B cell (primary cell): ENCODE measurements around the gene MEN1. TPM values are rescaled to one million over a fixed set of nuclear protein-coding genes. Genes with fewer than 3 reads are reported as not detected.

Experiments used
- ATAC-seq: fragments of 200-7000 bp; cut with Tn5 transposase; one replicate; pipeline ENCODE4 v1.10.0; 2021; ENCODE audit warnings: low read depth, mild to moderate bottlenecking, moderate number of reproducible peaks, moderate library complexity
- CTCF ChIA-PET: fragments of 350-600 bp; sonication (Branson Sonifier 250); formaldehyde crosslinking; loops from one replicate; lab custom pipeline; 2021; ENCODE audit warnings: antibody characterized with exemption, inconsistent platforms; lab: Charles Lee
- POLR2A ChIA-PET: fragments of 350-600 bp; sonication (Branson Sonifier 250); formaldehyde crosslinking; loops from one replicate; lab custom pipeline; 2021; ENCODE audit warnings: antibody characterized with exemption; lab: Charles Lee
- DNase-seq: peaks from one replicate; pipeline ENCODE4 v3.0.0; 2013
- H2AFZ ChIP-seq: 2 replicates; pipeline ENCODE4 v1.6.1; 2012; ENCODE audit warnings: mild to moderate bottlenecking, low read depth, low read length; ENCODE audit not compliant: insufficient read depth, poor library complexity, severe bottlenecking
- H3K27ac ChIP-seq, 2 donors: 1 replicate in 1 of 2; 2 replicates in 1 of 2; pipeline ENCODE4 v1.5.1; 2012 to 2013; ENCODE audit warnings: low read length in 2 of 2, mild to moderate bottlenecking in 2 of 2, moderate library complexity in 1 of 2
- H3K27me3 ChIP-seq, 4 experiments: fragments of 200-600 bp in 1 of 4; sonication (generic) in 1 of 4; replicated peaks in 1 of 4; 1 replicate in 2 of 4; 2 replicates in 2 of 4; pipeline versions ENCODE4 v1.6.1 to v1.7.0; 2013 to 2016; ENCODE audit warnings: low read length in 3 of 4, mild to moderate bottlenecking in 2 of 4, mixed read lengths in 1 of 4, moderate library complexity in 1 of 4; ENCODE audit not compliant: insufficient read depth in 4 of 4, control insufficient read depth in 3 of 4; ENCODE audit errors: control extremely low read depth in 1 of 4
- H3K36me3 ChIP-seq, 2 experiments: replicated peaks in 1 of 2; 1 replicate in 1 of 2; 2 replicates in 1 of 2; pipeline versions ENCODE4 v1.6.1 to v1.7.1; 2013; ENCODE audit warnings: low read length in 1 of 2; ENCODE audit not compliant: insufficient read depth in 2 of 2, control insufficient read depth in 1 of 2; ENCODE audit errors: control extremely low read depth in 1 of 2, extremely low read depth in 1 of 2
- H3K4me1 ChIP-seq, 2 donors: fragments of 200-600 bp in 1 of 2; sonication (generic) in 1 of 2; 1 replicate in 1 of 2; 2 replicates in 1 of 2; pipeline versions ENCODE4 v1.5.1 to v1.6.1; 2013 to 2017; ENCODE audit warnings: low read length in 2 of 2; ENCODE audit not compliant: control insufficient read depth in 2 of 2, insufficient read depth in 2 of 2
- H3K4me2 ChIP-seq: replicated peaks from 2 replicates; pipeline ENCODE3; 2012; ENCODE audit warnings: mild to moderate bottlenecking, low read depth, low read length; ENCODE audit not compliant: poor library complexity, severe bottlenecking
- H3K4me3 ChIP-seq, 5 experiments: fragments of 200-600 bp in 1 of 5; sonication (generic) in 1 of 5; 1 replicate in 3 of 5; 2 replicates in 2 of 5; pipeline versions ENCODE4 v1.5.1 to v1.7.0; 2011 to 2016; ENCODE audit warnings: low read length in 4 of 5, mild to moderate bottlenecking in 4 of 5, low read depth in 2 of 5, control low read depth in 1 of 5, moderate library complexity in 1 of 5; ENCODE audit not compliant: insufficient read depth in 1 of 5; ENCODE audit errors: control extremely low read depth in 1 of 5, extremely low read depth in 1 of 5
- H3K79me2 ChIP-seq: fragments of 200-600 bp; sonication (generic); one replicate; pipeline ENCODE4 v1.6.0; 2016; ENCODE audit warnings: low read length; ENCODE audit not compliant: control insufficient read depth, insufficient read depth
- H3K9ac ChIP-seq: fragments of 200-600 bp; sonication (generic); 2 replicates; pipeline ENCODE4 v1.6.1; 2017; ENCODE audit warnings: mild to moderate bottlenecking, low read length, moderate library complexity
- H3K9me3 ChIP-seq, 3 donors: one replicate each; pipeline versions ENCODE4 v1.6.1 to v1.7.1; 2013; ENCODE audit warnings: low read length in 2 of 3; ENCODE audit not compliant: control insufficient read depth in 2 of 3, insufficient read depth in 1 of 3; ENCODE audit errors: control extremely low read depth in 1 of 3
- H4K20me1 ChIP-seq: 2 replicates; pipeline ENCODE4 v1.6.0; 2012; ENCODE audit warnings: mild to moderate bottlenecking, low read length; ENCODE audit not compliant: insufficient read depth, control insufficient read depth, poor library complexity, severe bottlenecking
- H3K27ac Mint-ChIP-seq: one replicate; pipeline ENCODE4 v1.8.0; 2021; ENCODE audit warnings: mixed read lengths
- H3K27me3 Mint-ChIP-seq: one replicate; pipeline ENCODE4 v1.8.0; 2021; ENCODE audit warnings: mixed read lengths
- H3K4me1 Mint-ChIP-seq: one replicate; pipeline ENCODE4 v1.8.0; 2021; ENCODE audit warnings: mixed read lengths
- H3K4me3 Mint-ChIP-seq: one replicate; pipeline ENCODE4 v1.8.0; 2021; ENCODE audit warnings: mixed read lengths
- H3K9me3 Mint-ChIP-seq: one replicate; pipeline ENCODE4 v1.8.0; 2022; ENCODE audit warnings: mixed read lengths; ENCODE audit not compliant: insufficient read depth
- EZH2 ChIP-seq: IDR thresholded peaks from 2 replicates; pipeline ENCODE4 v1.6.1; 2012; ENCODE audit warnings: borderline replicate concordance, low read depth, mild to moderate bottlenecking, moderate library complexity, low read length; ENCODE audit not compliant: insufficient read depth, poor library complexity, severe bottlenecking
- WGBS: methylation state at CpG from one replicate; pipeline ENCODE4 v1.1.5; 2013; ENCODE audit warnings: missing lambda C conversion rate; ENCODE audit not compliant: insufficient coverage; 5-methylcytosine and 5-hydroxymethylcytosine counted together
- intact Hi-C: fragments of 100-400 bp; cut with micrococcal nuclease; formaldehyde crosslinking; loops from one replicate; pipeline ENCODE4 v1.10.0; 2022
- polyA plus RNA-seq: library from polyadenylated mRNA; depleted of rRNA; stranded (reverse); fragments of >200 nt; gene quantifications from 2 replicates; pipeline ENCODE4 v1.2.3, GENCODE V29; 2012
- total RNA-seq, 2 donors: library from RNA; stranded (reverse); fragments of 120-200 nt in 1 of 2; gene quantifications; 1 replicate in 1 of 2; 2 replicates in 1 of 2; pipeline versions ENCODE4 v1.2.3 to v1.2.4, GENCODE V29; 2013 to 2022
- TF ChIP-seq, protein P1 (sequence below): fragments of 200-600 bp; IDR thresholded peaks from one replicate; pipeline ENCODE4 v1.8.0; 2022; ENCODE audit warnings: antibody characterized with exemption, mild to moderate bottlenecking

MEN1 gene
- total and polyA plus RNA-seq, 2 donors (not counting 1 experiment from before 2014, with no cell fraction given) = 48.2 to 68.5 TPM

- no peak for ATAC-seq
- H3K4me3 Mint-ChIP-seq = peak overlapping the region; percentile 72
- Histone ChIP-seq H3K9me3 (no peaks in the 10 kb centered on the region), H4K20me1 (no peaks in the 10 kb centered on the region), H3K9ac (peak overlapping the region; percentile 62), H3K27ac (peak overlapping the region; percentile 50 to 51), H3K36me3 (no peaks in the 10 kb centered on the region), H3K4me2 (peak overlapping the region; percentile 88), H3K4me3 (peak overlapping the region in 4 of 5 experiments; percentile 56 to 62 (median 59)), H2AFZ (peak overlapping the region; percentile 77), H3K27me3 (no peaks in the 10 kb centered on the region), H3K4me1 (peaks cover 38 to 51% of the 10 kb centered on the region in 2 donors), H3K79me2 (peaks cover 30% of the 10 kb centered on the region)
- ChIA-PET POLR2A (interaction anchor here (0.6 to 6.9 kb wide), 6 partner anchors 20 to 102 kb away, joined by 4 to 43 read pairs (median 12); partner anchors contain the start of genes RASGRP2 and SF1), CTCF (interaction anchor here (0.6 to 29.2 kb wide), 8 partner anchors 18 to 272 kb away, joined by 3 to 1254 read pairs (median 10); partner anchors contain the start of genes ARL2, EHD1, RASGRP2 and TM7SF2)
- H3K4me1 Mint-ChIP-seq = peaks cover 44% of the 10 kb centered on the region
- DNase-seq = no peak
- WGBS = 66% methylated on average over 4 of the region's 9 CpGs
- intact Hi-C loops = loop anchor here (2.0 to 10.0 kb wide), 5 partner anchors 34 to 266 kb away; partner anchors contain the start of genes MEN1, RASGRP2, SF1 and TM7SF2
- H3K27ac Mint-ChIP-seq = peak overlapping the region; percentile 72
- no peak for TF ChIP-seq EZH2
- TF ChIP-seq, protein P1, sequence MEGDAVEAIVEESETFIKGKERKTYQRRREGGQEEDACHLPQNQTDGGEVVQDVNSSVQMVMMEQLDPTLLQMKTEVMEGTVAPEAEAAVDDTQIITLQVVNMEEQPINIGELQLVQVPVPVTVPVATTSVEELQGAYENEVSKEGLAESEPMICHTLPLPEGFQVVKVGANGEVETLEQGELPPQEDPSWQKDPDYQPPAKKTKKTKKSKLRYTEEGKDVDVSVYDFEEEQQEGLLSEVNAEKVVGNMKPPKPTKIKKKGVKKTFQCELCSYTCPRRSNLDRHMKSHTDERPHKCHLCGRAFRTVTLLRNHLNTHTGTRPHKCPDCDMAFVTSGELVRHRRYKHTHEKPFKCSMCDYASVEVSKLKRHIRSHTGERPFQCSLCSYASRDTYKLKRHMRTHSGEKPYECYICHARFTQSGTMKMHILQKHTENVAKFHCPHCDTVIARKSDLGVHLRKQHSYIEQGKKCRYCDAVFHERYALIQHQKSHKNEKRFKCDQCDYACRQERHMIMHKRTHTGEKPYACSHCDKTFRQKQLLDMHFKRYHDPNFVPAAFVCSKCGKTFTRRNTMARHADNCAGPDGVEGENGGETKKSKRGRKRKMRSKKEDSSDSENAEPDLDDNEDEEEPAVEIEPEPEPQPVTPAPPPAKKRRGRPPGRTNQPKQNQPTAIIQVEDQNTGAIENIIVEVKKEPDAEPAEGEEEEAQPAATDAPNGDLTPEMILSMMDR = no peak
- no peaks in the 10 kb centered on the region for H3K9me3 Mint-ChIP-seq
- H3K27me3 Mint-ChIP-seq = no peaks in the 10 kb centered on the region
Observed at GRCh38 chr11:64845129-64845775, 34.9 kb upstream of the MEN1 start.
